ENCODE measurements around the gene TMEM82. TPM values are rescaled to one million over a fixed set of nuclear protein-coding genes. Genes with fewer than 3 reads are reported as not detected.

TMEM82 gene
- total and polyA plus RNA-seq, 9 of the 15 experiments (the other 6 are each of a cell fraction or from before 2014, with no cell fraction given): not detected

DNA sequence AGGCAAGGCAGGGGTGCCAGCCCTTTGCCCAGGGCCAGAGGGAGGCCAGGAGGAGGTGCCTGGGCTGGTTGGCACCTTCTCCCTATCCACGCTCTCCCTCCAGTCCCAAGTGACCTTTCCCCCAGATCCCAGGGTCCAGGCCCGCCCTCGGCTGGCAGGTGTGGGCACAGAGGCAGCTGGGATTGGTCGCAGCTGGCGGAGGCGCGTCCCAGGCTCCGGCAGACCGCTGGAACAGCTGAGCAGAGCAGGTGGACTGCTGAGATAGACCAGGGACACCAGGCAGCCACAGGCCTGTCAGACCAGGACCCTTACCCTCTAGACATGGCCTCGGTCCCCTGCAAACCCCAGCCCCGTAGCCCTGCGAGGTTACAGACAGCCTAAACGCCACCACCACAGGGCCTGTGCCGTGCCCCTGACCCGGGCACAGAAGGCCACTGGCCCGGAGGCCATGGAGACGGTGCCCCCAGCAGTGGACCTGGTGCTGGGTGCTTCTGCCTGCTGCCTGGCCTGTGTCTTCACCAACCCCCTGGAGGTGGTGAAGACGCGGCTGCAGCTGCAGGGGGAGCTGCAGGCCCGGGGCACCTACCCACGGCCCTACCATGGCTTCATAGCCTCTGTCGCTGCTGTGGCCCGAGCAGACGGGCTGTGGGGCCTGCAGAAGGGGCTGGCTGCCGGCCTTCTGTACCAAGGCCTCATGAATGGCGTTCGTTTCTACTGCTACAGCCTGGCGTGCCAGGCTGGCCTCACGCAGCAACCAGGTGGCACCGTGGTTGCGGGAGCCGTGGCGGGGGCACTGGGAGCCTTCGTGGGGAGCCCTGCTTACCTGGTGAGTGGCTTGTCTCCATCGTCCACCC, 6.0 kb upstream of the TMEM82 start, which contains the start of gene SLC25A34 (continued):
- TF ChIP-seq ZC3H4 (CRISPR knock-in tag; IDR thresholded peaks at IDR 0.05; ENCODE audit: borderline replicate concordance) (no peak), MXI1 (IDR thresholded peaks at IDR 0.05; ENCODE audit: low read depth, low read length) (no peak), KLF13 (tag; IDR thresholded peaks at IDR 0.05; ENCODE audit: borderline replicate concordance, low read depth) (no peak), ZNF282 (CRISPR knock-in tag; IDR thresholded peaks at IDR 0.05) (0 out of 2 replicates have a peak, but pooled peaks have one; percentile 52), MYNN (IDR thresholded peaks at IDR 0.05) (0 out of 2 replicates have a peak, but pooled peaks have one; percentile 9), MYNN (CRISPR knock-in tag; IDR thresholded peaks at IDR 0.05) (no peak), ZNF239 (CRISPR knock-in tag; IDR thresholded peaks at IDR 0.05) (no peak), RBM22 (IDR thresholded peaks at IDR 0.05; ENCODE audit: low read depth, low read length, poor library complexity, severe bottlenecking) (peak; percentile 69)
- TF ChIP-seq, protein P1, sequence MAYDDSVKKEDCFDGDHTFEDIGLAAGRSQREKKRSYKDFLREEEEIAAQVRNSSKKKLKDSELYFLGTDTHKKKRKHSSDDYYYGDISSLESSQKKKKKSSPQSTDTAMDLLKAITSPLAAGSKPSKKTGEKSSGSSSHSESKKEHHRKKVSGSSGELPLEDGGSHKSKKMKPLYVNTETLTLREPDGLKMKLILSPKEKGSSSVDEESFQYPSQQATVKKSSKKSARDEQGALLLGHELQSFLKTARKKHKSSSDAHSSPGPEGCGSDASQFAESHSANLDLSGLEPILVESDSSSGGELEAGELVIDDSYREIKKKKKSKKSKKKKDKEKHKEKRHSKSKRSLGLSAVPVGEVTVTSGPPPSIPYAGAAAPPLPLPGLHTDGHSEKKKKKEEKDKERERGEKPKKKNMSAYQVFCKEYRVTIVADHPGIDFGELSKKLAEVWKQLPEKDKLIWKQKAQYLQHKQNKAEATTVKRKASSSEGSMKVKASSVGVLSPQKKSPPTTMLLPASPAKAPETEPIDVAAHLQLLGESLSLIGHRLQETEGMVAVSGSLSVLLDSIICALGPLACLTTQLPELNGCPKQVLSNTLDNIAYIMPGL (CRISPR knock-in tag; IDR thresholded peaks at IDR 0.05): no peak
- TF ChIP-seq, protein P2, sequence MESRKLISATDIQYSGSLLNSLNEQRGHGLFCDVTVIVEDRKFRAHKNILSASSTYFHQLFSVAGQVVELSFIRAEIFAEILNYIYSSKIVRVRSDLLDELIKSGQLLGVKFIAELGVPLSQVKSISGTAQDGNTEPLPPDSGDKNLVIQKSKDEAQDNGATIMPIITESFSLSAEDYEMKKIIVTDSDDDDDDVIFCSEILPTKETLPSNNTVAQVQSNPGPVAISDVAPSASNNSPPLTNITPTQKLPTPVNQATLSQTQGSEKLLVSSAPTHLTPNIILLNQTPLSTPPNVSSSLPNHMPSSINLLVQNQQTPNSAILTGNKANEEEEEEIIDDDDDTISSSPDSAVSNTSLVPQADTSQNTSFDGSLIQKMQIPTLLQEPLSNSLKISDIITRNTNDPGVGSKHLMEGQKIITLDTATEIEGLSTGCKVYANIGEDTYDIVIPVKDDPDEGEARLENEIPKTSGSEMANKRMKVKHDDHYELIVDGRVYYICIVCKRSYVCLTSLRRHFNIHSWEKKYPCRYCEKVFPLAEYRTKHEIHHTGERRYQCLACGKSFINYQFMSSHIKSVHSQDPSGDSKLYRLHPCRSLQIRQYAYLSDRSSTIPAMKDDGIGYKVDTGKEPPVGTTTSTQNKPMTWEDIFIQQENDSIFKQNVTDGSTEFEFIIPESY (CRISPR knock-in tag; IDR thresholded peaks at IDR 0.05): peak; percentile 66; the same call in 1 of the 2 replicates
- TF ChIP-seq, protein P3, sequence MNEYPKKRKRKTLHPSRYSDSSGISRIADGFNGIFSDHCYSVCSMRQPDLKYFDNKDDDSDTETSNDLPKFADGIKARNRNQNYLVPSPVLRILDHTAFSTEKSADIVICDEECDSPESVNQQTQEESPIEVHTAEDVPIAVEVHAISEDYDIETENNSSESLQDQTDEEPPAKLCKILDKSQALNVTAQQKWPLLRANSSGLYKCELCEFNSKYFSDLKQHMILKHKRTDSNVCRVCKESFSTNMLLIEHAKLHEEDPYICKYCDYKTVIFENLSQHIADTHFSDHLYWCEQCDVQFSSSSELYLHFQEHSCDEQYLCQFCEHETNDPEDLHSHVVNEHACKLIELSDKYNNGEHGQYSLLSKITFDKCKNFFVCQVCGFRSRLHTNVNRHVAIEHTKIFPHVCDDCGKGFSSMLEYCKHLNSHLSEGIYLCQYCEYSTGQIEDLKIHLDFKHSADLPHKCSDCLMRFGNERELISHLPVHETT (CRISPR knock-in tag; conservative IDR thresholded peaks at IDR 0.05 in 1 of 2, IDR thresholded peaks at IDR 0.05 in 1 of 2): no peak
- TF ChIP-seq, protein P4, sequence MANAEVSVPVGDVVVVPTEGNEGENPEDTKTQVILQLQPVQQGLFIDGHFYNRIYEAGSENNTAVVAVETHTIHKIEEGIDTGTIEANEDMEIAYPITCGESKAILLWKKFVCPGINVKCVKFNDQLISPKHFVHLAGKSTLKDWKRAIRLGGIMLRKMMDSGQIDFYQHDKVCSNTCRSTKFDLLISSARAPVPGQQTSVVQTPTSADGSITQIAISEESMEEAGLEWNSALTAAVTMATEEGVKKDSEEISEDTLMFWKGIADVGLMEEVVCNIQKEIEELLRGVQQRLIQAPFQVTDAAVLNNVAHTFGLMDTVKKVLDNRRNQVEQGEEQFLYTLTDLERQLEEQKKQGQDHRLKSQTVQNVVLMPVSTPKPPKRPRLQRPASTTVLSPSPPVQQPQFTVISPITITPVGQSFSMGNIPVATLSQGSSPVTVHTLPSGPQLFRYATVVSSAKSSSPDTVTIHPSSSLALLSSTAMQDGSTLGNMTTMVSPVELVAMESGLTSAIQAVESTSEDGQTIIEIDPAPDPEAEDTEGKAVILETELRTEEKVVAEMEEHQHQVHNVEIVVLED (CRISPR knock-in tag; IDR thresholded peaks at IDR 0.05): no peak
